DMS153 treated with DMSO at 0.1 percent for 48 hours (cell line): Measurements from ENCODE around the gene PITPNC1.
A peak's percentile ranks its signal among the peaks of the same experiment; 100 is the strongest.
"Not testable (repeated sequence)": the region's sequence is repeated elsewhere in the genome, so short reads cannot be mapped to it uniquely, and the experiment has no call there.

ENCODE experiments used
- DNase-seq: peaks from one replicate; lab custom pipeline; 2025; ENCODE audit not compliant: unreplicated experiment; lab: John Stamatoyannopoulos, UW

The PITPNC1 gene

DNA sequence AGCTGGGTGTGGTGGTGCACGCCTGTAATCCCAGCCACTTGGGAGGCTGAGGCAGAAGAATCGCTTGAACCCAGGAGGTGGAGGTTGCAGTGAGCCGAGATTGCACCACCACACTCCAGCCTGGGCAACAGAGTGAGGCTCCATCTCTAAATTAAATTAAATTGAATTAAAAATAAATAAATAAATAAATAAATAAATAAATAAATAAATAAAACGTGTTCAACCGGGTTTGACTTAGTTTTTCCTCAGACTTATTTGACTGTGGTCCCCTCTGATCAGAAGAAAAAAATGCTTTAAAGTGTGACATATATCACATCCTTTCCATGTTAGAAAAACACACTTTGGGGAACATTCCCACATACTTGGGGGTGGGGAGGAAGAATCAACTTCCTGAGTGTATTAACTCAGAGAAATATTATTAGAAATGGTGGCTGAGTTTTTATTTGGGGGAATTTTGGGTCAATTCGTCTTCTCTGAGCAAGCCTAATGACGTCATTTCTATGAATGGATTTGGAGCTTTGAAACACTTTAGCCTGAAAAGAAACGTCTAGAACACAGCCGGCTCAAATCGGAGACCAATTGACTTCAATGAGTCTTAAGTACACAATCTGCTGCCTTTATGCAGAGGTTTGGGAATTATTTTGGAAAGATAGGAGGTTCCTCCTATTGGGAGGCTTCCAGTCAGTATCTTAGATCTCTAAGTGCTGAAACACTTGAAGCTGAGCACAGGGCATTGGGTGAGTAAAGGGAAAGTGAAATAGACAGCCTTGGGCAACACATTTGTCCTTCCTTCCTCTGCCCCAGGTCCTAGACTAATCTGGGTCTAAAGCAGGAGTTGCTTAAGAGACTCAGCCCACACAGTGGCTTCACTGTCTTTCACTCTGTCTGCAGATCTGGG, 132.6 kb downstream of the PITPNC1 start:
- no peak for DNase-seq

DNA sequence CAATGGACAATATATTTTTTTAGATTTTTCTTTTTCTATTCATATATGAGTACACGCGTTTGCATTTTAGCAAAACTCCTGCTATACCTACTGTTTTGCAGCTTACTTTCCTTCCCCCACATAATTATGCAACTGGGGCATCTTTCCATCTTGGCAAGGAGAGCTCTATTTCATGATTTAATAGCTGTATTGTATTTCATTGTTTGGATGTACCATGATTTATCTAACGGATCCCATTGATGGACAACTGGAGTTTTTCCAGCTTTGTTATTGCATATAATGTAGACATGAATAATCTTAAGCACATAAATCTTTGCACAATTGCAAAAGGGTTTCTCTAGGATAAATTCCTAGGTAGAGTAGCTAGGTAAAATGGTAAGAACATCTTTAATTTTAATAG, 133.9 kb downstream of the PITPNC1 start:
- no peak for DNase-seq

DNA sequence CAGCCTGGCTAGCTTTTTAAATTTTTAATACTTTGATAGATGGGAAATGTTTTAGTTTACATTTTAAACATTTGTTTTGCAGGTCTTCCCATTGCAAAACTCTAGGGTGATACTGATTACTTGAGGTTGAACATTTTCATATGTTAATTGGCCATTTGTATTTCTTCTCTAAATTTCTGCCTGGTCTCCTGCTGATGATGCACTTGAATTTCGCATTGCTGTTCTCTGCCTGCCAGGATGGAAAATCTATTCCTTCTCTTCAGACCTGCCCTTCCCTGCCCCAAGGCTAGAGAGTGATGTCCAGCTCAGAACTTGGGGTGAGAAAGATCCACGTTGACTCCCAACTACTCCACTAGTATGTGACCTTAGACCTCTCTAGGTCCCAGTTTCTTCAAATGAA, 134.7 kb downstream of the PITPNC1 start:
- DNase-seq, result no peak

DNA sequence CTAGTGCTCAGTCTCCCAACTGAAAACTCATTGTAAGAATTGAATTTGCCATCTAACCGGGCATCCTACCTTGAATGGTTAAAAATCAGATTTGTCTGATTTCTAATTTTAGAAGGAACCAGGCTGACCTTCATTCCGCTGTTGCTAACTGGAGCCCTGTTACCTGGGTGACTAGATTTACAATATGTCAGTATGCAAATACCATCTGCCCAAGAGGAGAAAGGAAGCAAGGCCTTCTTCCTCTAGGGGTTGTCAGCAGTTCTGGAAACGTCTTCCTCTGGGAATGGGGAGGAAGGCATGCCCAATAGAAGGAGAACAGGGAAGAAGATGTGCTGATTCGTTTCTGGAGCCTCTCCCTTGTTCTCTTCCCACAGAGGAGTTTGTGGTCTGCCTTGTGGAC, 137.9 kb downstream of the PITPNC1 start:
- peak; percentile 18 for DNase-seq

DNA sequence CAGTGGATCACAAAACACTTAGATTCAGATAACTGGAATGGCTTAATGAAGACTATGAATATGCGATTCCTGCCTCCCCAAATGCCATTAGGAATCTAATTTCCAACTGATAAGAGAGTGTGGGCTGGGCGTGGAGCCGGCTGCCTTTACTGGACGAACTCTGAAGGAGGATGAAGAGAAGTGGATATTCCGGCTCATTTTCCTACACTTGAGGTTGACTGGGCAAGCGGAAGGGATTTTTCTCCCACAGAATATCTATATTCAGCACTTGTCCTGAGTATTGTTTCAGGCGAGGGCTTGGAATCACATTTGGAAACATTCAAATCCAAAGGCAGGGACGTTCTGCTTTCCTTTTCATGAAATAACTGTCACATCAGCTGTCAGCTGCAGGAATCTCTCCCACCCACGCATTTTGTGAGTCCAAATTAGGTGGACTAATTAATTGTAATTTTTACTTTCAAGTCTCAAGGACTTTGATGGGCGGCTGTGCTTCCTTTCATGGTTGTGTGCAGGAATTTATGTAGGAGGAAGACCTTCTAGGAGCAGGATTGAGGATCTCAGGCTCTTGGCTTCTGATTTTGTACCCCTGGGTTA, 138.5 kb downstream of the PITPNC1 start:
- no peak for DNase-seq

DNA sequence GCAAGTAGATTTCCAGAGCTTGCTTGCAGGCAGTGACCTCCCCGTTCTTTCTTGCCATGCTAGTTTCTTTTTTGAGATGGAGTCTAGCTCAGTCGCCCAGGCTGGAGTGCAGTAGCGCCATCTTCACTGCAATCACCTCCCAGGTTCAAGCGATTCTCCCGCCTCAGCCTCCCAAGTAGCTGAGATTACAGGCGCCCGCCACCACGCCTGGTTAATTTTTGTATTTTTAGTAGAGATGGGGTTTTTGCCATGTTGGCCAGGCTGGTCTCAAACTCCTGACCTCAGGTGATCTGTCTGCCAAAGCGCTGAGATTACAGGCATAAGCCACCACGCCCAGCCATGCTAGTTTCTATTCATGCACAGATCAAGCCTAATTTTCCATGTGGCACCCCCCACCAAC, 139.5 kb downstream of the PITPNC1 start:
- DNase-seq, result not testable (repeated sequence)

DNA sequence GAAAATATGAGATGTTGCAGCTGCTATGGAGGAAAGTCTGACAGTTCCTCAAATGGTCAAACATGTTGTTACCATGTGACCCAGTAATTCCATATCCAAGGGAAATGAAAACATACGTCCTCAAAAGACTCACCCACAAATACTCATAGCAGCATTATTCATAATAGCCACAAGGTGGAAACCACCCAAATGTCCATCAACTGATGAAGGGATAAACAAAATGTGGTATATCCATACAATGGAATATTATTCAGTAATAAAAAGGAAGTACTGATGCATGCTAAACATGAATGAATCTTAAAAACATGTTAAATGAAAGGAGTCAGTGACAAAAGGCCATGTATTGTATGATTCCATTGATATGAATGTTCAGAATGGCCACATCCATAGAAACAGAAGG, 140.2 kb downstream of the PITPNC1 start:
- no peak for DNase-seq

DNA sequence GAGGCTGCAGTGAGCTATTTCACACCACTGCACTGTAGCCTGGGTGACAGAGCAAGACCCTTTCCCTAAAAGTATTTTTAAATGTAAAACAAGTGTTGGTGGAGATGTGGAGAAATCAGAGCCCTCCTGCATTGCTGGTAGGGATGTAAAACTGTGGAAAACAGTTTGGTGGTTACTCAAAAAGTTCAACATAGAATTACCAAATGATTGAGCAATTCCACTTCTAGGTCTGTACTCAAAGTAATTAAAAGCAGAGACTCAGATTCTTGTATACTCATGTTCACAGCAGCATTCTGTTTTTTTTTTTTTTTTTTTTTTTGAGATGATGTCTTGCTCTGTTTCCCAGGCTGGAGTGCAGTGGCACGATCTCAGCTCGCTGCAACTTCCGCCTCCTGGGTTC, 141.8 kb downstream of the PITPNC1 start:
- DNase-seq, result no peak

DNA sequence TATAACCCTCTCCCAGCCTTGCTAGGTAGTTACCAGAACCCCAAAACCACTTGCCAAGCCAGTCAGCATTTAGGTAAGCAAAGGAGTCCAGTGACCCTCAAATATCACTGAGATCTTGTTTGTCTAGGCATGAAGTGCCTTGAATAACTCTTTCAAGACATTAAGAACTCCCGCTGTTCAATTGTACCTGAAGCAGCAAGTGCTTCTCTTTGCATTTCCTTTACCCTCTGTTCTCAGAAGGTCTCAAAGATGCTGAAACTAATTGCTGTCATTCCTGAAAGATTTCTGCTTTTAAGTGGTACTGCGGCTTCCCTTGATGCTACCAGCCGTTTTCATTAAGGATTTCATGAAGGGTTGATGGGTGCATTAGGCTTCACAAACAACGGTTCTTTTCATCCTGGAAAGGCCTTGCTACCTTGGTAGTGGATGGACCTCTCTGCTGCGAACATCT, 142.7 kb downstream of the PITPNC1 start:
- no peak for DNase-seq

DNA sequence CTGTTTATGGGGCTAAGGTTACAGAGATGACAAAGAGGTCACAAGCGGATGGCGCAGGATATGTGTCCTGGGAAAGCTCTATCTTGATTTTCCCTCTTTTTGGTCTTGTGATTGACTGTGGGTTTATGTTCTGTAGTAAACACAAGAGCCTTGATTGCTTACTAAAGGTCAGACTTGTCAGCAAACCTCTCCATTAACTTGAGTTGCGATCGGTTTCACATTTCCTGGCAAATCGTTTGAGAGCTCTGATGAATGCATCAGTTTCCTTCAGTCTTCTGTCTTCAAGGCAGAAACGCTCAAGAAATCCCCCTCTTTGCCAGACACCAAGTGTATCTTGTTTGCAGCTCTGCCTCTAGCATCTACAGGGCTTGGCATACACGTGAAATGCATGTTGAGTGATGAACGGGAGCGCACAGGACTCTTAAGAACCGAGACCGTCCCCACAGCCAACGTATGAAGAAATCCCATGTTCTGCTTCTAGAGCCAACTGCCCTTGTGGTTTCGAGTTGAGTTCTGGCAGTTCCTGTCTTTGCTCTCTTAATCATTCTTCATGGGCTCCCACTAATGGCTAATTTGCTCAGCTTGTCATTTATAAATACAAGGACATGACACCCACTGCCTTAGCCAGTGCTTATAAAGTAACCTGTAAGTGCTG, 143.3 kb downstream of the PITPNC1 start:
- peak; percentile 29 for DNase-seq

DNA sequence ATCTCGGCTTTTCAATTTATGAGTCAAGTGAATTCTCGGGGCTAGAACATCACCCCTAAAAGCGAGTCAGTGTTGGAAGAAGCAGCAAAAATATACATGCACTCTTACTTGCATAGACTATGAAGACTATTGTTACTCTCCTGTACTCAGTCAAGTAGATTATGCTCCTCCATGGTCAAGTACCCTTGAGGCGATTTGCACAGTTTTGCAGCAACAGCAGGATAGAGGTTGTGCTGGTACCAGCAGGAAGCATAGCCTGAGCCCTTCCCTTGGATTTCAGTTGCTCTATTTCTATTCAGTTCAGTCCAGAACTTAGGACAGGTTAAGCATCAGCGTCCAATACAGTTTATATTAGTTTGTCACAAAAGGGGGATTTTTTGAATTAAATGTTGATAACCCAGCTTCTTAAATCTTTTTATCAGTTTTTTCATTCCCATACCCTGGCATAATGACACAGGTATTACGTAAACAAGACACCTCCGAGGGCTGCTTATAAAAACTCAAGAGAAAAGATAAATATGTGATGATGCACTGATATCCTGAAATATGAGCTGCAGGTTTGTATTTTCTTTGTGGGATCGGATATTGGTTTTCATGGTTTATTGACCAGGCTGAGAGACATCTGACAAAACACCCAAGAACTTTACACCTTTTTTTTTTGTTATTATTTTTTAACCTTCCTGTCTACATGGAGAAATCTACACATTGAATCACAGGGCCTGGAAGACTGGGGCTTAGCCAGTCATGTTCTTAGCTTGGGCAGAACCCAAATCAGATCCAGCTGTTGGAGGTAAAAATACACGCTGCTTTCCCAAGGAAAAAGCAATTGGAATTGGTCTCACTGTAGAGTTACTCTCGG, 144.1 kb downstream of the PITPNC1 start:
- peak; percentile 41 for DNase-seq

DNA sequence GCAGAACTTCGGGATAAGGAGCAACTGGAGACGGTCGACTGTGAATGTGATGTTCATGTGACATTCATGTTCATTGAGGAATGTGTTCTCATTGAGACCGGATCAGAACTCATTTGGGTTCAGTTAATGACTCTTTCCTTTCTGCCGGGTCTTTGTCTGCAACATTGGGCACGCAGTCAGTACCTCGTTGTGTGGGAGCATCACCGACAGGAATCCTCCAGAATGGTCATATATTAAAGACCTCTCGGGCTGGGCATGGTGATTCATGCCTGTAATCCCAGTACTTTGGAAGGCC, 144.6 kb downstream of the PITPNC1 start:
- no peak for DNase-seq

DNA sequence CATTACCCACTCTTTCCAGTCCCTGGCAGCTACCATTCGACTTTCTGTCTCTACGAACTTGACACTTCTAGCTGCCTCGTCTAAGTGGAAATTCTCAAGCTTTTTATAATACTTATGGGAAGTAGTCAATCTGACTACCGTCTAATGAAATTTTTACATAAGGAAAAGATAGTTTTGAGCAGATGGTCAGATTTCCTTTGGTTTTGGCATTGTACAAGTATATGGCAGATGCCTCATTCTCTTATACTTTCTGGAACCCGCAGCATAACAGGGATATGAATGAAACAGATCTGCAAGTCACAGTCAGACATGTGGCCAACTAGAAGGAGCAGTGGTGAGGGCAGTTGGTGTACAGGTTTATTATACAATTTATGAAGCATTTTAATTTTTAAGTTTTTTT, 146.0 kb downstream of the PITPNC1 start:
- no peak for DNase-seq

DNA sequence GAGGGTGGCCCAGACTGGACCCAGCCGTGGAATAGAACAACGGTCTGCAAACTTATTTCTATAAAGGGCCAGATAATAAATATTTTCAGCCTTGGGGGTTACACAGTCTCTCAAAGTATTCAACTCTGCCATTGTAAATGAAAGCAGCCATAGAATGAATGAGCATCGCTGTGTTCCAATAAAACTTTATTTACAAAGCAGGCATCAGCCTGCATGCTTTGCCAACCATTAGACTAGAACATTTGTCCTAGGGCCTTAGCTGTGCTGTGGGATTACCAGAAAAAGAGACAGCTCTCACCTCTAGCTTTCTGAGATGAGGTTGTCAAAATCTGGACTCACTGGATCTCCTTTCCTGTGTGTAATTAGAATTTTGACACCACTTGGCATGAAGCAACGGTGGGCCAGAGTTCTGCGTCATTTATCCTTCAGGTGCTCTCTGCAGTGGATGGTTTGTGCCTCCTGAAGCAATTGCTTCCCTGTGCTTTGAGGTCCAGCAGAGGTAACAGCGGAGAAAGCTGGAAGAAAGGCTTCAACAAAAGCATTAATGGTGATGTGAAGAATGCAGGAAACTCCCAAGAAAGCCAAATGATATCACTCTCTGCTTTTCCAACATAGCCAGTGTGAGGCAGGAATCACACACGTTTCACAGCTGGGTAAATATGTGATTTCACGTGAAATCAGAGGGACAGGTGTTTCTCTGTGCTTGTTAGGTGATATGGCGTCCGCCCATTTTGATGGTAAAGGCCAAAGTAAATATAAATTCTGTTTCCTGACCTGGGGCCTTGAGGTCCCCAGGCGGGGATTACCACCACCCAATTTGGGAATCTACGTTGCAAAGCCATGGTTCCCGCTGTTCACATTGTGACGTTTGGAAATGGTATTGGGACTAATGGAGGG, 148.4 kb downstream of the PITPNC1 start:
- DNase-seq, result no peak

DNA sequence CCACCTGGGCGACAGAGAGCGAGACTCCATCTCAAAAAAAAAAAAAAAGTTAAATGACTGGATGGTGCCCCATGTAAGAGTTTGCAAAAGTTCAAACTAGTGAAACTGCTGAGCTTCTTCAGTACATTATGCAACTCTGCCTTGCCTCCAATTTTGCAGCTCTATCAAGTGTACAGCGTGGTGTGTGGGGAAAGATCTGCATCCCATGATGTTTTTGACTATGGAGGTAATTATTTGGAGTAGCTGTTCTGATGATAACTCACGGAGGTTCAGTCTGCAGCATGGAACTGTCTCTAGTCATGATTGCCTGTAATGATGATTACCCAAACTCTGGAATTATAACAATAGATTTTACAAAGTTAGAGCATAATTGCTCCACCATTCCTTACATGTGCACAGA, 149.6 kb downstream of the PITPNC1 start:
- DNase-seq, result no peak

DNA sequence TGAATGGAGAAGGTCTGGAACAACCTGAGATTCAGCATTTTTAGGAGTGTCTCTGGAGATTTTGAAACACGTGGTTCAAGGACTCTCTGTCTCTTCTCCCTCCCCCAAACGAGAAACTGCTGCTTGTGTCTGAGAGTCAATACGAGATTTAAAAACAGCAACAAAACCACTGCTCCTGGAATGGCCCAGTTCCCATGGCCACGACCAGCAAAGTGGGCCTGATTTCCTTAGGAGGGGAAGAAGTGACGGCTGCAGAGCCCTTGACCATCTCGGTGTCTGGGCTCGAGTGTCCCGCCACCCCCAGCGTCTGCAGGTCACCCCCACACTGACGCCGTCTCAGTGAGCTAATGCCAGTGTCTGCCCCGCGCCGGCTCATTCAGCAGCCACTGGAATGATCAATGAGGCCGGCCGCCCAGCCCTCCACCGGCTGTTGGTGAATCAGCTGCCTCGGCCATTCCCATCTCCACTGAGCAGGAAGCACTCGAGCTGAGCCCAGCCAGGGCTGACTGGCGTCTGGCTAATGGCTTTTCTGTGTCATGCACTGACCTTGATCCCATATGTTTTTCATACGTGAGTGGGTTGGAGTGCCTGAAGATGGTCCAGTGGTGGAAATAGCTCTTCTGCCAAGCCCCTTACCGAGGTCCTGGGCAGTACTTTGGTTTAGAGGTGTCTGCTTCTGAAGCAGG, 151.8 kb downstream of the PITPNC1 start:
- peak; percentile 75 for DNase-seq

DNA sequence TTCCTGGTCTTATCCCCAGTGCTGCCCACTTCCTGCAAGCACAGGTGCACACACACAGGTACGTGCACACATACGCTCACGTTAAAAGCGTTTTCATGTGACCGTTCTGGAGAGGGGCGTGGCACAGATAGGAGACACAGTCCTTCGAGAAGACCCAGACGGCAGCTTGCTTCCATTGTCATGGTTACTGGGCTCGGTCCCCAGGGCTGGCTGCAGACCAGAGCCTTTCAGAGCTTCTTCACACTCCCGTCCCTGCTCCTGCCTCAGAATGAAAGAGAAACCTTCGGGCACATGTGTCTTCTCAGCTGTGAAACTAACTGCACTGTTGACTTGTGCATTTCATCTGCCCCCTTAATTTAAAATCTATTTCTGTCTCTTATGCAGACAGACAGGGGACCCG, 154.2 kb downstream of the PITPNC1 start:
- DNase-seq, result peak; percentile 51

DNA sequence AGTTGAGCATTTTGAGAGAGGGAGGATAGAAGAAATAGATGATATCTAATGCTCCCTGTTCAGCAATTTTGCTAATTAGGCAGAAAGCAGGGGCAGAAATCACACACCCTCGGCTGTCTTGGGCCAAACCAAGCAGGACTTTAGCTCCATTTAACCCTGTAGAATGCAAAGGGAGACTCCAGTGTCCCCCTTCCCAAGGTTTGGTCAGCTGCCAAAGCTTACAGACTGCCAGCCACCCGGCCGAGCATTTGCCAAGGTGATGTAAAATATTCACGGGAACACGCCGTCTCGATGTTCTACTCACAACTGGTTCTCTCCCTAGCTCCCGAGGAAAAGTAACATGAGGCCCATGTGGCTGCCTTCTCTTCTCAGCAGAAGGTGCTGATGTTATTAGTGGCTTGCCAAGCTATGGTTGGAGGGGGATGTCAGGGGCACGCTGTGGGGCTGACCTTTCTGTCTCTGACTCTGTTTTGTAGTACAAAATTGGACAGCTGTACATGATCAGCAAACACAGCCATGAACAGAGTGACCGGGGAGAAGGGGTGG, 155.3 kb downstream of the PITPNC1 start:
- DNase-seq, result no peak

DNA sequence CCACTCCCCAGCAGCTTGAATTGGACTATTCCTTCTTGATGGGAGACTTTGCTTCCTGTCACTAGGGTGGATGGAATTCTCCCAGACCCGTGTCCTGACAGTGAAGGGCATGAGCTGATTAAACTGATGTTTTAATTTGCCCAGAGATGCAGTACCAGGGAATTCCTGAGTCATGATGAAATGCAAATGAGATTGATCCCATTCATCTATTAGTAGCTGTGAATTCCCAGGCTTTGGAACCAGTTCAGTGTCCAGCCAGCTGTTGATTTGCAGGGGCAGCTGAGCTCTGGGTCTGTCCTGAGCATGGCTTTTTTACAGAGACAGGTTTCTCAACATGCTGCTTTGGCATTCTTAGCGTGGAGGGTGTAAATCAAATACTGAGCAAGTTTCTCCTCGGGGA, 157.9 kb downstream of the PITPNC1 start:
- DNase-seq, result no peak
